NK-92 (cell line): Measurements from ENCODE around the gene SEMA5A.

Experiments used
- DNase-seq: peaks from one replicate; lab custom pipeline; 2025; ENCODE audit not compliant: unreplicated experiment; lab: John Stamatoyannopoulos, UW

Gene SEMA5A

GRCh38 chr5:9451037-9451436 lies 94.8 kb downstream of the SEMA5A start:
- no peak for DNase-seq

DNA sequence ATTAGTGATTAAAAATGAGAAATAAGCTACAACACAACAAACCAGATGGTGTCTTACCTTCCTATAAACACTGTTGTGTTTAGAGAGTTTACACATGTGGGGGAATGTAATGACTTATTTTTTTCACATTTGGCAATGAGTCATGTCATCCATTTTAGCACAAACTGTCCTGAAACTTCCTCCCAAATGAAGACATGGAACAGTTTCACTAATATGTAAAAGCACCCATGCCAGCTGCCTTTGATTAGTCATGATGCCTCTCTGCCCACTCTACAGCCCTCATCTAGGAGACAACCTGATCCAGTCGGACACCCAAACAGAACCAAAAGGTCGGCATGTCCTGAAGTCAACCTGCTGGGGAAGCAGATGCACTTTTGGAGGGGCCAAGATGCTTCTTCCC lies 98.2 kb downstream of the SEMA5A start:
- no peak for DNase-seq

- no peak for DNase-seq
These were observed 100.0 kb downstream of the SEMA5A start for GRCh38 chr5:9445826-9446388.

DNA sequence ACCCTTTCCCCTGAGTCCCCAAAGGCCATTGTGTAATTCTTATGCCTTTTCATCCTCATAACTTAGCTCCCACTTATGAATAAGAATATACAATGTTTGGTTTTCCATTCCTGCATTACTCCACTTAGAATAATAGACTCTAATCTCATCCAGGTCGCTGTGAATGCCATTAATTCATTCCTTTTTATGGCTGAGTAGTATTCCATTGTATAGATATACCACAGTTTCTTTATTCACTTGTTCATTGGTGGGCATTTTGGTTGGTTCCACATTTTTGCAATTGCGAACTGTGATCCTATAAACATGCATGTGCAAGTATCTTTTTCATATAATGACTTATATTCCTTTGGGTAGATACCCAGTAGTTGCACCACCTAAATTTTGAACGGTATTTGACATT lies 101.5 kb downstream of the SEMA5A start:
- no peak for DNase-seq

- no peak for DNase-seq
These were observed 104.3 kb downstream of the SEMA5A start for GRCh38 chr5:9441610-9442009.

DNA sequence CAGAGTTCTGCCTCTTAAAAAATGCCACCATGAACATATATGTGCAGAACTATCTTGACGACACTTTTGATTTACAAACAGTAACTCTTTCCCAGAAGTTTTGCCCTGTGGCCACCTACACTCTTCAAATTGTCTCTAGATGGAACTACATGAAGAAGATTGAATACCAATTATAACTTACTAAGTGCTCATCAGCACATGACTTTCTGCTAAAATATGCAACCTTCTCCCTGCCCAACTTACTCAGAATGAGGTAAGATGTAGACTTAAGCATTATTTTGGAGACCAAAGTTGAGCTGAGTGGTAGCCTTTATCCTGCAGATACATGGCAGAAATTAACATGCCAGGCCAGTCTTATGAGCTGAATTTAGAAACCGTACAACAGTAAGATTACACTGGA lies 105.4 kb downstream of the SEMA5A start:
- DNase-seq = no peak

DNA sequence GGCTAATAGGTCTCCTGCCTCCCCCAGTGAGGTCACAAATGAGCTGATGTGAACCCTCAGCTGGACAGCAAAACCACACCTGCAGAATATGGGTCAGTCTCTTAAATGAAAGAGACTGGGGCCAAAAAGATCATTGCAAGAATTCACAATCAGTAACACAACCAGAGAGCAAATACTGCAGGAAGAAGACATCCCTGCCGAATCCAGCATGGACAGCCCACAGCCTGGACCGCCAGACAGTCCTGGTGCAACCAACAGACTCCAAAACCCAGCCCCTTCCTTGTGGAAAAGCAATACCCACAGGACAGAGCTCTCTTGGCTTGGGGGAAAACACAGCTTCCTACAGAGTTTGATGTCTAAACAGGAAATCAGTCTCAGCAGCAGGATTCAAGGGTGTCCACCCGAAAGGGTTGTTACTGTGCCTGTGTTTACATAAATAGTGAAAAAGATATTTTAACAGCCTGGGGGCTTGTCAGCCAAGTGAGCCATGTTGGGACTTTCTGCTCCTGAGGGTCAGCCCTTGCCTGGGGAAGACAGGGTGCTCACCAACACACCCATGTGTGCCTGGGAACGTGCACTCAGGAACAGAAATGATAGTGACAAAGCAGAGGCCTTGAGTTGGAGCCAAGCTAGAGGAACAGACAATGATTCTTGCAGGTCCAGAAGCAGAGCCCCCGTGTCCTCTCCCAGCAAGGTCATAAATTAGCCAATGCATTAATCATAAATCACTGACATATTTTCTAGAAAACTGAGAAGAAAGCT lies 106.2 kb downstream of the SEMA5A start:
- DNase-seq = no peak

GRCh38 chr5:9438596-9439354 lies 107.1 kb downstream of the SEMA5A start:
- DNase-seq = no peak

- no peak for DNase-seq
These were observed 108.1 kb downstream of the SEMA5A start for GRCh38 chr5:9437741-9438240.

DNA sequence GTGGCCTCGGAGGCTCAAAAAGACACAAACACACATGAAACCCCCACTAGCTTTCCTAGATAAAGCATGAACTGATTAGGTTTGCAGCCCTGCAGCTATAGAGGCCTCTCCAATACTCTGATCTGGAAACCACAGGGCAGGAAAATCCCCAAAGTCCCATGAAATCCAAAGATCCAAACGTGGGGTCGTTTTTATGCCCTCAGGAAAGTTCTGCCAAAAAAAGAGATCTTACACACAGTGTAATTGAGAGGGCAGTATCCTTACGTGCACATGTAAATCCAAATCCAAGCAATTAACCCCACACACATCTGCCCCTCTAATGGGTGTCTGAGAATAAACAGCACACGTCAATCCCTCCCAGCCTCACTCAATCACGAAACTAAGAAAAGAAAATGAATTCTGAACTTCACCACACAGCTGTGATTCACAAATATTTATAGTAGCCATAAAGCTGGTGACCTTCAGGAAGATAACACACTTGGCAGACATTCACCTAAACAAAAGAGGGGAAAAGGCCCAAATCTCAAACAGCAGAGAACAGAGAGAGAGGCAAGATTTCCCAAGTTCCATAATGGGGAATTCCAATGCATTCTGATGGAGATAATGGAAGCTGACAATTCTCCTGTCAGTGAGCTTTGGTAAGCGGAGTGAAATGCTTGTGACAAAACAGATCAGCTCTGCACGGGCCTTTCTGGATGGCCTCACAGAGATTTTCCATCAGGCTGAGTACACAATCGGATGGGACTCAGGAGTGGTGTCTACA lies 114.2 kb downstream of the SEMA5A start:
- DNase-seq = no peak

GRCh38 chr5:9431151-9431495 lies 114.8 kb downstream of the SEMA5A start:
- no peak for DNase-seq

DNA sequence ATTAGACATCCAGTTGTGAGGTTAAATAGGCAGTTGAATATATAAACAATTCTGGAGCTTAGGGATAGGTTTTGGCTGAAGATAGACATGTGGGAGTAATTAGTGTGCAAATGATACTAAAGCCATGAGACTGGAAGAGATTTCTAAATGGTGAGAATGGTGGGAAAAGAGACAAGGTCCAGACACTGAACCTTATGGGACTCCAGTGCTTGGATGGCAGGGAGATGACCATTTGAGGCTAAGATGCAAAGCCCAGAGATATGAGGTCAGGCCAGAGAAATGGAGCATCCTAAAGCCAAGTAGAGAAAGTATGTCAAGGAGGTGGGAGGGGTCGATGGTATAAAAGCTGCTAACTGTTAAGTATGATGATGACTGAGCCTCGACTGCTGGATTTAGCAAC lies 115.6 kb downstream of the SEMA5A start:
- no peak for DNase-seq

DNA sequence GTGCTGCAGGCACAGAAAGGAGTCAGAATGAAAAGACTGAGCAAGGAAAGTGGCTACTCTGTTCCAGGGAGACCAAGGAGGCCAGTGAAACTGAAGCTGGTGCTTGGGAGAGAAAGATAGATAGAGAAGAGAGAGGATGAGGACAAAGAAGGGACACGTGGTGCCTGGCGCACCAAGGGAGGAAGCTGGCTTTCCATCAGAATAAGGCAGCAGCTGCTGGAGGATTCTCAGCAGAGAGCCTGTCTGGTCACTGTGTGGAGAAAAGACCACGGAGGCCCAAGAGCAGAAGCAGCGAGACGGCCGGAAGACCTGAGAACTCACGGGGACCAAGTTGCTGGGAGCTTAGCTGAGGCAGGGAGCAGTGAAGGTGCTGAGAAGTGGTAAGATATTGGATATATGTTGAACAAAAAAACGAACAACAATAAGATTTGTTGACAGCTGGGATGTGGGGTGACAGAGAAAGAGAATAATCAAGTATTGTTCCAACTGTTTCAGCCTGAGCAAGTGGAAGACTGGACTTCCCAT lies 116.1 kb downstream of the SEMA5A start:
- no peak for DNase-seq

DNA sequence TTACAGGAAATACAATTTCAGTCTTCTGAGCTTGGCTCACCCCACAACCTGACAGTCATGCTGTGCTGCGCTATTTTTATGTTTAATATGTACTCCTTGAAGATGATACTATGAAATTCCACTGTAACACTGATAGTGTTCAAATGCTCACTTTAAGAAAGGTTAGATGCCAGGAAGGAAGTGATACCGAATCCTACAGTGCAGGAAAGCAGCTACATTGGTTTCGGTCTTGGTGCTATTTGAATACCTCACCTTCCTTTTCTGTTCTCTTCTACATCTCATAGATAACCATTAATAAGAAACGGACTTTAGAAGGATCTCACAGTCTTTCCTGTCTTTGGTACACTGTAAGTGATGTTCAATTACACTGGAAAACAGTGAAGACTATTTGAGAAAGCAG lies 117.6 kb downstream of the SEMA5A start:
- DNase-seq = no peak

DNA sequence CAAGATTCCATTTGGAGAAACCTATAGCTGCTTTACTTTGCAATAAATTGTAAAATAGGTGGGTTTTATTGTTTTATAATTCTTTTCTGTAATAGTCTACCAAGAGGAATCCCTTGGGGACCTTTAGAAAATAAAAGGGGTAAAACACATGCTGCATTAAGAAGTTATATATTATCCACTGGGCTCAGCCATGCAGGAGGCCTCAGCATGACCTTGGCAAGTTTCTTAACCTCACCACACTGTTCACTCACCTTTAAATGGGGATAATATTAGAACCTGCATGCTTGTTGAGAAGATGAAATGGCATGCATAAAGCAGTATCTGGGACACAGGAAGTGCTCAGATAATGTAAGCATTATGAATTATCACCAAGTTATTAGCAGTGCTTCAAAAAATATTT lies 120.2 kb downstream of the SEMA5A start:
- no peak for DNase-seq

GRCh38 chr5:9423571-9423970 lies 122.3 kb downstream of the SEMA5A start:
- no peak for DNase-seq

- DNase-seq = no peak
These were observed 124.0 kb downstream of the SEMA5A start for GRCh38 chr5:9421884-9422283.

DNA sequence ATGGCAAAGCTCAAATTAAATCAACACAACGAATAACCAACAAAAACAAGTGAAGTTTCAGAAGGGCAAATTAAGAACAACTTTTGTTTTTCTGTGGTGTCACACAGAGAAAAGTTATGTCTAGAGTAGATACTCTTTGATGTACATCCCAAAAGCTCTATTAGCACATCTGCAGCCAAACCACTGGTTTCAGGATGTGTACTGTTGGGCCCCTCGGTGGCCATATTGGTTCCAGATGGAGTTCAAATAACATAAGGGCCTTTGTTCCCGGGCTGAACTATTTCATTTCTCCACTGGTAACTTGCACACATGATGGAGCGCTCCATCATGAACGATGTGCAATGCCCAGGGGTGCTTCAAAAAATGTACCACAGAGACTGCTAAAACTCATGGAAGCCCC lies 126.1 kb downstream of the SEMA5A start:
- no peak for DNase-seq

DNA sequence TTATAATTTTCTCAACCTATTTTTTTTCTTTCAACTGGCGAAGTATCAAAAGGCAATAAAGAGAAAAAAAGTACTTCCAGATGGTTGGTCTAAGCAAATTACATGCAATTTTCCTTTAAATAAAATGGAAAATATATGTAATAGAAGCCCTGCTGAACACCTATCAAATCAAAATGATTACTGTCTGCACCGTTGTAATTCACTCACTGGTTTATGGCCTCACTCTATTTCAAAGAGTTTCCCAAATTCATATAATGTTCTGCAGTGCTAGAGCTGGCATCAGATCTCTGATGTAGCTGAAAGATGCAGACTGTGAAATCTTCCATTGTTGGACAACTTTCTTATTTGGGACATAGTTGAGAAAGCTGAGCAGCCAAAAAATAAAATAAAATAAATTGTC lies 130.3 kb downstream of the SEMA5A start:
- DNase-seq = no peak

DNA sequence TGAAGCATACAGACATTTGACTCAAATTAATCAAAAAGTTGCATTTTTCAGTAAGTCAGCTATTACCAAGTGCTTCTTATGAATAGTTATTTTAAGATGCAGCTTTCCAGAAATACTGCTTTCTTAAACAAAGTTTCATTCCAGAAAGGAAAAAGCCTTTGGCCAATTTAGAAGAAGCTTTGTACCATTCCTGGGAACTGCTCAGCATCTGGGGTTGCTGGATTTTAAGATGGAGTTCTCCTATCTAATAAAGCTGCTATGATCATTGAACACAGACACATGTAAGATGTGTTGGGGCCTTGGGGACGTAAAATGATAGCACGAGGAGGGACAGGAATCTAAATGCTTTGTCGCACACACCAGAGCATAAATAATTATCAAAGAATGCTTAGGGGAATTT lies 130.8 kb downstream of the SEMA5A start:
- no peak for DNase-seq

GRCh38 chr5:9411142-9411541 lies 134.7 kb downstream of the SEMA5A start:
- DNase-seq = no peak
